Astrocyte (in vitro differentiated cells and primary cell): ENCODE measurements around the gene PHAF1. TPM values are rescaled to one million over a fixed set of nuclear protein-coding genes. Genes with fewer than 3 reads are reported as not detected.

Experiments
- DNase-seq: peaks from one replicate; pipeline ENCODE4 v3.0.0-alpha.2; 2010; ENCODE audit warnings: low read depth
- FAIRE-seq: peaks from 2 replicates; lab custom pipeline; 2011; peaks lifted over from hg19 to GRCh38; lab: Jason Lieb, UNC
- H2AFZ ChIP-seq: 2 replicates; pipeline ENCODE4 v1.6.0; 2012; ENCODE audit warnings: low read depth, low read length, inconsistent platforms
- H3K27ac ChIP-seq: 2 replicates; pipeline ENCODE4 v1.5.1; 2011; ENCODE audit warnings: low read depth, low read length, inconsistent platforms
- H3K27me3 ChIP-seq: 2 replicates; pipeline ENCODE4 v1.6.0; 2011; ENCODE audit warnings: low read length, inconsistent platforms; ENCODE audit not compliant: insufficient read depth
- H3K36me3 ChIP-seq: 2 replicates; pipeline ENCODE4 v1.5.1; 2011; ENCODE audit warnings: low read length, inconsistent platforms; ENCODE audit not compliant: insufficient read depth
- H3K4me1 ChIP-seq: 2 replicates; pipeline ENCODE4 v1.5.1; 2011; ENCODE audit warnings: low read length, inconsistent platforms; ENCODE audit not compliant: insufficient read depth
- H3K4me2 ChIP-seq: 2 replicates; pipeline ENCODE4 v1.6.0; 2012; ENCODE audit warnings: low read length, inconsistent platforms
- H3K4me3 ChIP-seq: 2 replicates; pipeline ENCODE4 v1.5.1; 2011; ENCODE audit warnings: low read depth, mild to moderate bottlenecking, low read length, inconsistent platforms; ENCODE audit not compliant: insufficient read depth
- H3K79me2 ChIP-seq: 2 replicates; pipeline ENCODE4 v1.6.0; 2012; ENCODE audit warnings: mild to moderate bottlenecking, low read length, inconsistent platforms; ENCODE audit not compliant: insufficient read depth
- H3K9ac ChIP-seq: 2 replicates; pipeline ENCODE4 v1.6.0; 2012; ENCODE audit warnings: mild to moderate bottlenecking, low read length, inconsistent platforms
- H3K9me3 ChIP-seq: 2 replicates; pipeline ENCODE4 v1.5.1; 2012; ENCODE audit warnings: low read depth, mild to moderate bottlenecking, low read length, inconsistent platforms; ENCODE audit not compliant: insufficient read depth
- H4K20me1 ChIP-seq: 2 replicates; pipeline ENCODE4 v1.6.0; 2012; ENCODE audit warnings: low read length, inconsistent platforms; ENCODE audit not compliant: insufficient read depth
- H3K27ac Mint-ChIP-seq: one replicate; pipeline ENCODE4 v1.8.0; 2021; ENCODE audit warnings: mild to moderate bottlenecking, mixed read lengths; ENCODE audit not compliant: unreplicated experiment
- H3K27me3 Mint-ChIP-seq: one replicate; pipeline ENCODE4 v1.8.0; 2021; ENCODE audit warnings: low read depth, mixed read lengths; ENCODE audit not compliant: unreplicated experiment
- H3K36me3 Mint-ChIP-seq: one replicate; pipeline ENCODE4 v1.8.0; 2021; ENCODE audit warnings: low read depth, mixed read lengths; ENCODE audit not compliant: unreplicated experiment
- H3K4me1 Mint-ChIP-seq: one replicate; pipeline ENCODE4 v1.8.0; 2021; ENCODE audit warnings: low read depth, mixed read lengths; ENCODE audit not compliant: unreplicated experiment
- H3K4me3 Mint-ChIP-seq: one replicate; pipeline ENCODE4 v1.8.0; 2021; ENCODE audit warnings: mild to moderate bottlenecking, moderate library complexity, mixed read lengths; ENCODE audit not compliant: unreplicated experiment
- H3K9me3 Mint-ChIP-seq: one replicate; pipeline ENCODE4 v1.8.0; 2021; ENCODE audit warnings: mild to moderate bottlenecking, mixed read lengths; ENCODE audit not compliant: unreplicated experiment
- CTCF ChIP-seq: IDR thresholded peaks from 2 replicates; pipeline ENCODE4 v1.5.1; 2011; ENCODE audit warnings: low read depth, mild to moderate bottlenecking, inconsistent platforms, low read length, moderate library complexity; ENCODE audit not compliant: insufficient read depth
- EZH2 ChIP-seq: IDR thresholded peaks from 2 replicates; pipeline ENCODE4 v1.6.1; 2012; ENCODE audit warnings: mild to moderate bottlenecking, low read length, inconsistent platforms; ENCODE audit not compliant: insufficient read depth
- total RNA-seq: library from RNA; stranded (reverse); gene quantifications from 2 replicates; pipeline ENCODE4 v1.2.1, GENCODE V29; 2021

PHAF1 gene
- total RNA-seq, 1 donor from 2014 or later = 17.1 TPM

GRCh38 chr16:67077871-67078270 lies 31.9 kb upstream of the PHAF1 start:
- H3K27ac Mint-ChIP-seq = no peak overlapping the region
- no peak overlapping the region for H3K4me2 ChIP-seq
- H3K9me3 ChIP-seq = no peaks in the 10 kb centered on the region
- no peak overlapping the region for H3K9ac ChIP-seq
- H3K27me3 ChIP-seq = no peaks in the 10 kb centered on the region
- FAIRE-seq (no peak), DNase-seq (no peak)
- no peak overlapping the region for H3K4me3 ChIP-seq
- H3K9me3 Mint-ChIP-seq = no peaks in the 10 kb centered on the region
- H4K20me1 ChIP-seq = peaks cover 11% of the 10 kb centered on the region
- H3K79me2 ChIP-seq = peaks cover 27% of the 10 kb centered on the region
- no peak for TF ChIP-seq EZH2
- TF ChIP-seq CTCF = no peak
- H3K4me3 Mint-ChIP-seq = no peak overlapping the region
- peaks cover 19% of the 10 kb centered on the region for H3K36me3 ChIP-seq
- H3K27ac ChIP-seq = no peak overlapping the region
- H3K4me1 ChIP-seq = no peaks in the 10 kb centered on the region
- H3K36me3 Mint-ChIP-seq = peaks cover 6% of the 10 kb centered on the region
- no peaks in the 10 kb centered on the region for H3K27me3 Mint-ChIP-seq
- no peak overlapping the region for H2AFZ ChIP-seq
- peaks cover 2% of the 10 kb centered on the region for H3K4me1 Mint-ChIP-seq

- H3K27me3 Mint-ChIP-seq = no peaks in the 10 kb centered on the region
- H3K79me2 ChIP-seq = peaks cover 22% of the 10 kb centered on the region
Measured at GRCh38 chr16:67082100-67082499, 27.6 kb upstream of the PHAF1 start.

More at GRCh38 chr16:67082100-67082499, 27.6 kb upstream of the PHAF1 start:
- no peaks in the 10 kb centered on the region for H3K4me1 ChIP-seq
- FAIRE-seq (no peak), DNase-seq (no peak)
- no peak overlapping the region for H3K4me3 ChIP-seq
- no peaks in the 10 kb centered on the region for H3K9me3 ChIP-seq
- peaks cover 15% of the 10 kb centered on the region for H4K20me1 ChIP-seq
- no peaks in the 10 kb centered on the region for H3K27me3 ChIP-seq
- no peak overlapping the region for H3K9ac ChIP-seq
- H3K27ac Mint-ChIP-seq = no peak overlapping the region
- peaks cover 6% of the 10 kb centered on the region for H3K36me3 ChIP-seq
- peaks cover 5% of the 10 kb centered on the region for H3K4me1 Mint-ChIP-seq
- H3K9me3 Mint-ChIP-seq = no peaks in the 10 kb centered on the region
- no peak overlapping the region for H3K27ac ChIP-seq
- TF ChIP-seq CTCF (no peak), EZH2 (no peak)
- no peak overlapping the region for H3K4me2 ChIP-seq
- H3K4me3 Mint-ChIP-seq = no peak overlapping the region
- H2AFZ ChIP-seq = no peak overlapping the region
- peaks cover 4% of the 10 kb centered on the region for H3K36me3 Mint-ChIP-seq
